GM10266 (cell line): Measurements from ENCODE around the gene GRIK1.

Experiments
- DNase-seq: peaks from one replicate; pipeline ENCODE4 v3.0.0; 2012; ENCODE audit errors: extremely low spot score
- TF ChIP-seq, protein P1 (sequence below): IDR thresholded peaks from 2 replicates; pipeline ENCODE4 v1.5.1; 2012; ENCODE audit warnings: mild to moderate bottlenecking, low read depth; ENCODE audit not compliant: control insufficient read depth, insufficient read depth; ENCODE audit errors: missing control alignments

GRIK1 gene

DNA sequence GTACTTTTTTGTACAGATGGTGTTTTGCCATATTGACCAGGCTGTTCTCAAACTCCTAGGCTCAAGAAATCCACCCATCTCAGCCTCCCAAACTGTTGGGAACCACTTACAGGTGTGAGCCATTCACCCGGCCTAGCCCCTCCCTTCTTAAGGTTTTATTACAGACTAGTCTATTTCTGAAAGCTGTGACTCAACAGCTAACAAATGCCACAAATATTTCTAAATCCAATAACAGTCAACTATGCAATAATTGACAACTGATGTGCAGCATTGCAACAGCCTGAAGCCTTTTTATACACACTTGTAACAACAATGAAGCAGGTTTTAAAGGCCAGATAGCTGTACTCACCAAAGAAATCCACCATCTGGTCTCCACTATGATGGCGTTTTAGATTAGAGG lies 51.4 kb downstream of the GRIK1 start:
- TF ChIP-seq, protein P1, sequence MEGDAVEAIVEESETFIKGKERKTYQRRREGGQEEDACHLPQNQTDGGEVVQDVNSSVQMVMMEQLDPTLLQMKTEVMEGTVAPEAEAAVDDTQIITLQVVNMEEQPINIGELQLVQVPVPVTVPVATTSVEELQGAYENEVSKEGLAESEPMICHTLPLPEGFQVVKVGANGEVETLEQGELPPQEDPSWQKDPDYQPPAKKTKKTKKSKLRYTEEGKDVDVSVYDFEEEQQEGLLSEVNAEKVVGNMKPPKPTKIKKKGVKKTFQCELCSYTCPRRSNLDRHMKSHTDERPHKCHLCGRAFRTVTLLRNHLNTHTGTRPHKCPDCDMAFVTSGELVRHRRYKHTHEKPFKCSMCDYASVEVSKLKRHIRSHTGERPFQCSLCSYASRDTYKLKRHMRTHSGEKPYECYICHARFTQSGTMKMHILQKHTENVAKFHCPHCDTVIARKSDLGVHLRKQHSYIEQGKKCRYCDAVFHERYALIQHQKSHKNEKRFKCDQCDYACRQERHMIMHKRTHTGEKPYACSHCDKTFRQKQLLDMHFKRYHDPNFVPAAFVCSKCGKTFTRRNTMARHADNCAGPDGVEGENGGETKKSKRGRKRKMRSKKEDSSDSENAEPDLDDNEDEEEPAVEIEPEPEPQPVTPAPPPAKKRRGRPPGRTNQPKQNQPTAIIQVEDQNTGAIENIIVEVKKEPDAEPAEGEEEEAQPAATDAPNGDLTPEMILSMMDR = no peak
- no peak for DNase-seq

DNA sequence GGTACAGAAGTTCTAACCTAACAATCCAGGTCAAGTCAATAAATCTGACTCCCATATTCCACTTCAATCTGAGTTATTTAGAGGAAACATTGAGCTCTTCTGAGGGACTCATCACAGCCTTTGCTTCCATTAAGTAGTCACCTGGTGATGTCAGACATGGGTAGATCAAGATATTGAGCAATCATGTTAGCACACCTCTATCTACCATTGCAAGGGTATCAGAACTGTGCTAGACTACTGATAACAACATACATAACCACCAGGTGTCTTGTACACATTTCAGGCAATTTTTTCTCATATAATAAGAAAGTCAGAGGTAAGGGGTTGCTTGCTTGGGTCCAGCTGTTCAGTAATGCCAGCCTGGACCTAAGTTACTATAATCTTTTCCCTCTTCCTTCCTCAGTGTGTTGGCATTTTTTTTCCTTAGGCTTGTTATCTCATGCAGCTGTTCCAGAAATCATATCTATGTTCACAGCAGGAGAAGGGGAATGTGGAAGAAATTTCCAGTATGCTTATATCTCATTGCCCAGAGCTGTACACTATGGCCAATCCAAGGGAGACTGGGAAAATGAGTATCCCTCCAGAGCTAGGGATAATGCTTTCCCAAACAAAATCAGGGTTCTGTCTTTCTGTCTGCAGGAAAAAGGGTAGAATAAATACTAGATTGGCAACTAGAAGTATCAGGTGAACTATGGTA lies 52.3 kb downstream of the GRIK1 start:
- TF ChIP-seq, protein P1 = no peak

DNA sequence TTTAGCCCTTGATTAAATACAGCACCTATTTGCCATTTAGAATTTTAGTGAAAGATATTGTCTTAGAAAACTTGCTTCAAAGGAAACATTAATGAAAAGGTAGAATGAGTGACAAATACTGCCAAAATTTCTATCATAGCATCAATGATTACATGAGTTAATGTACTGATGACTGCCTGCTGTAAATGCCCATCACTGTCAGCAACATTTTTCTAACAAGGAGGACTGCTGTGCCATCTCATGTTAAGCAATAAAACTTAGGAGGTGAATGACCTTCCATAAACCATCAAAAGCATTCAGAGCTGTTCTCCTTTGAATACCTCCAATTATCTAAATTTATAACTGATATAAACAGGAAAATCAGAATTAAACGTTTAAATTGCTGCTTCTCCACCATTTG lies 54.3 kb downstream of the GRIK1 start:
- DNase-seq = no peak
- TF ChIP-seq, protein P1 = no peak

More for the DNA sequence above, 52.3 kb downstream of the GRIK1 start:
- DNase-seq = no peak

DNA sequence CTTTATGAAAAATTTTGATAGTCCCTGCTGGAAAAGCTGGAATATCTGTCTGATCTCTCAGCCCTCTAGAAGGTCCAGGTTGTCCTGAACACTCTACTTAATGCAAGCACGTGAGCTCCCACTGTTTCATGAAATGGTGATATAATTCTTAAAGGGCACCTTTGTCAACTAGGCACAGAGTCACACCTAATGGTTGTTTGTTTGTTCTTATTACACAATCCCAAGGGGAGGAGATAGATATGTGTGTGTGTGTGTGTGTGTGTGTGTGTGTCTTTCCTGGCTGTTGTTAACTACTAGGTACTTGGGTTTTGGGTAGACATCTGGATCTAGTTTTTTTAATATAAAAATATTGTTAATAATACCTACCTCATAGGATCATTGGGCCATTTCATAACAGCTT lies 63.9 kb downstream of the GRIK1 start:
- TF ChIP-seq, protein P1 = no peak
- no peak for DNase-seq

DNA sequence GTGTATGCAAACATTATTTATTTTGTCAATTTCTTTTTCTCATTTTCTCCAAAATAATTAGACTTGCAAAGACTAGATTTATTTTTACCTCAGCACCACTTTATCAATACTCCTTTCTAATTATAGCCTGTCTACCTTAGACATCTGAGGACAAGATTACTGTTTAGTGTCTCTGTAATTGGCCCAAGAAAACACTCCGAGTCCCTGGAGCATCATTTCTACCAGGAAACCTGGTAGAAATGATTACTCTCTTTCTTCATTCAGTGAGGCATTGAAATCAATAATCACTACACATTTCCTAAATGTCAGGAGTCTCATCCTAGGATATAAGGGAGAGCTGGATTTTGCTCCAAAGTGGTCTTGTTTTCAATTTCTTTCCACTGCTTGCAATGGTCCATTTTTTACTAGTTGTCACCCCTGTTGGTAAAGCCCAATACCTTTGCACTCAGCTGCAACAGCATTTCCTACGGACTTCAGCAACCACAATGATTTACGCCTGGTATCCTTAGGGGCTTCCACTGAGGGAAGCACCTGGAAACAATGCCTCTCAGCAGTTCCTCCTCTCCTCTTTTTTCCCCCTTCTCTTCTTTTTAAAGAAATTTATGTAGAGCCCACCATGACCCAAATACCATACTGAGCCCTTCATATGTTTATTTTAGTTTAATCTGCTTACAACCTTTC lies 64.6 kb downstream of the GRIK1 start:
- no peak for DNase-seq

DNA sequence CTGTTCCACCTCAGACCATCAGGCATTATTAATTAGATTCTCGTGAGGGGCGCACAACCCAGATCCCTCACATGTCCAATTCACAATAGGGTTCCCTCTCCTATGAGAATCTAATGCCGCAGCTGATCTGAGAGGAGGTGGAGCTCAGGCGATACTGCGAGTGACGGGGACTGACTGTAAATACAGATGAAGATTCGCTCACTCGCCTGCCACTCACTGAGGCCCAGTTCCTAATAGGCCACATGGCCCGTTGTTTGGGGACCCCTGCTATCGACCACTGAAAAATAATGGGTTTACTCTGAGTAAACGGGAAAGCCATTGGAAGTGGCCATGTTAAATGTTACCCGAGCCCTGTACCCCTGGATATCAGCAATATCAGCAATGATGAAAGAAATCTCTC lies 65.9 kb downstream of the GRIK1 start:
- TF ChIP-seq, protein P1 = no peak
- no peak for DNase-seq

More for the DNA sequence above, 64.6 kb downstream of the GRIK1 start:
- TF ChIP-seq, protein P1 = no peak

DNA sequence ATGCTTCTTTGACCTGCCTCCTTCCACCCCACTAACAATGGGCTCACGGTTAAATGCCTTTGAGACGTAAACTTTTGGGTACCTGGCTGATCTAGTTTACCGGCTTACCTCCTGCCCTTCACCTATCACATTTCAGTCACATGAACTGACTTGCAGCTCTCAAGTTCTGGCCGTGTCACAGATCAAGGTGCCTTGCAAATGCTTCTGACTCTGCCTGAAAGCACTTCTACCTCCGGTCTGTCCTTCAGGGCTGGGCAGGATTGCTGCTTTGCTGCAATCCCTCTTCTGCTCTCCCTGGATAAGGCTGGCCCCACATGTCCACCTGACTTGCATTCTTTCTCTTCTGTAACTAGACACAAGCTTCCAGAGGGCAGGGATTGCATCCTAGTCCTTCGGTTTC lies 69.0 kb downstream of the GRIK1 start:
- DNase-seq = no peak
- TF ChIP-seq, protein P1 = no peak
